Psoas muscle (tissue), 8 donors: ENCODE results near the gene DCPS. TPM values are rescaled to one million over a fixed set of nuclear protein-coding genes. Genes with fewer than 3 reads are reported as not detected.

Experiments used
- ATAC-seq, 4 donors: fragments of 200-7000 bp; cut with Tn5 transposase; one replicate each; pipeline ENCODE4 v1.9.1; 2020; ENCODE audit warnings: moderate library complexity in 3 of 4, mild to moderate bottlenecking in 2 of 4
- DNase-seq, 2 donors: peaks; one replicate each; pipeline ENCODE4 v3.0.0-alpha.2; 2020
- H3K27ac ChIP-seq: fragments of 200-600 bp; one replicate; pipeline ENCODE4 v1.8.0; 2022
- H3K27me3 ChIP-seq, 3 donors: fragments of 200-600 bp in 1 of 3; one replicate each; pipeline versions ENCODE4 v1.6.1 to v1.8.0; 2013 to 2022; ENCODE audit warnings: low read length in 2 of 3, mild to moderate bottlenecking in 2 of 3, moderate library complexity in 1 of 3; ENCODE audit not compliant: insufficient read depth in 3 of 3
- H3K36me3 ChIP-seq, 2 donors: fragments of 200-600 bp in 1 of 2; one replicate each; pipeline versions ENCODE4 v1.6.1 to v1.8.0; 2013 to 2022; ENCODE audit warnings: low read depth in 1 of 2, mild to moderate bottlenecking in 1 of 2, moderate library complexity in 1 of 2; ENCODE audit not compliant: insufficient read depth in 1 of 2
- H3K4me1 ChIP-seq: fragments of 200-600 bp; one replicate; pipeline ENCODE4 v1.8.0; 2022
- H3K4me3 ChIP-seq: fragments of 200-600 bp; one replicate; pipeline ENCODE4 v1.8.0; 2022; ENCODE audit warnings: mild to moderate bottlenecking
- H3K9me3 ChIP-seq: fragments of 200-600 bp; one replicate; pipeline ENCODE4 v1.8.0; 2022
- WGBS, 3 donors: extraction: QIAGEN DNeasy Blood & Tissue Kit; methylation state at CpG; one replicate each; pipeline versions ENCODE4 v1.1.6 to v1.1.7; 2013; 5-methylcytosine and 5-hydroxymethylcytosine counted together
- intact Hi-C, 2 donors: fragments of 100-400 bp; cut with DNase I; formaldehyde crosslinking; loops; one replicate each; pipeline versions ENCODE4 v1.11.0 to v1.14.2; 2022
- polyA plus RNA-seq, 3 donors: library from polyadenylated mRNA; stranded (reverse); fragments of 200-250 nt; gene quantifications; one replicate each; pipeline ENCODE4 v1.2.3, GENCODE V29; 2013
- total RNA-seq, 4 donors: library from RNA; stranded (reverse); fragmentation: NEBNext Ultra II Directional in 2 of 4; extraction: Animal tissue kit (Norgen Biotek cat#: 25700) in 2 of 4; gene quantifications; one replicate each; pipeline versions ENCODE4 v1.2.1 to v1.2.4, GENCODE V29; 2021 to 2023
- TF ChIP-seq, protein P1 (sequence below): fragments of 200-600 bp; IDR thresholded peaks from one replicate; pipeline ENCODE4 v1.8.0; 2022; ENCODE audit warnings: antibody characterized with exemption
- donor health status: healthy with polysubstance abuse.
- donor health status: DM: no; HTN: no; CAD: no; lungs with moderate emphysema.
- donor health status: Bipolar disorder and iron deficiency.
- donor health status: healthy.
- donor health status: DM: yes; HTN: yes; CAD: no.
- donor health status: DM: no; HTN: no; CAD: no.
- donor health status: DM: no; HTN: no; CAD: no.
- donor health status: DM: yes; HTN: yes; CAD: no.

The DCPS gene
- total and polyA plus RNA-seq, 7 donors = 11.8 to 20.5 (median 14.3) TPM

DNA sequence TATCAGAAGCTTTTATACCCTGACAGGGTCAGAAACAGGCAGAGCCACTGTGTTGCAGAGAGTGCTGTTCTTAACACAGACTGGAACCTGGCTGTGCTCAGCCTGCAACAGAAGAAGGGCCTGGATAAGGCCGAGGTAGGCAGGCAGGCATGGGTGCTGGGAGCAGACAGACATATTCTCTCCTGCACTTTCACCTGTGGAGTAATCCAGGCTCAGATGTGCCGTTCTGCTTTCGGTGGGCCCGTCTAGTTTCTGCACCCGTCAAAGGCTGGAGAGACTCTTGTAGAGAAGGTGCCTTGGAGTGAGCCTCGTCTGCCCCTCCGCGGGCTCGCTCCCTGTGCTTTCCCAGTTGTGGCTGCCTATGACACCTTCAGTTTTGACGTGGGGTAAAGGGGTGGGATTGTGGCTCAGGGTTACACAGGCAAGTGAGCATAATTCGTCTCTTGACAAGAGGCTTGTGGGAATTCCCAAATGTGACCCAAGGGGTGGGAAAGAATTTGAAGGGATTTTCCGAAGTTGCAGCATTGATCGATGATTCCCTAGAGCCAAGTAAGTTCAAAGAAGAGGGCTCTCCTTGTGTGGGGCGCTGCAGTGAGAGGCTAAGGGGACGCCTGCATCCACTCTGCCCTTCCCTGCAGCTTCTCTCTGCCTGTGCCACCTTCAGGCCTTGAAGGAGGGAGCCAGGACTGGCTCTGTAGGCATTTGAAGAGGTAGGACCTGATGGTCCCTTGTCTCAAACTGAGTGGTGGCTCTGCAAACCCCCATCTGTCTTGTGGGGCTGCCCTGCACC, 35.4 kb downstream of the DCPS start:
- no peaks in the 10 kb centered on the region for H3K27me3 ChIP-seq
- H3K4me3 ChIP-seq = no peak overlapping the region
- peaks cover 0 to 23% of the 10 kb centered on the region in 2 donors for H3K36me3 ChIP-seq
- intact Hi-C loops = no loop called here
- WGBS, 3 donors = 75 to 83% (median 82%) methylated on average over 15 of the region's 15 CpGs
- no peaks in the 10 kb centered on the region for H3K9me3 ChIP-seq
- TF ChIP-seq, protein P1, sequence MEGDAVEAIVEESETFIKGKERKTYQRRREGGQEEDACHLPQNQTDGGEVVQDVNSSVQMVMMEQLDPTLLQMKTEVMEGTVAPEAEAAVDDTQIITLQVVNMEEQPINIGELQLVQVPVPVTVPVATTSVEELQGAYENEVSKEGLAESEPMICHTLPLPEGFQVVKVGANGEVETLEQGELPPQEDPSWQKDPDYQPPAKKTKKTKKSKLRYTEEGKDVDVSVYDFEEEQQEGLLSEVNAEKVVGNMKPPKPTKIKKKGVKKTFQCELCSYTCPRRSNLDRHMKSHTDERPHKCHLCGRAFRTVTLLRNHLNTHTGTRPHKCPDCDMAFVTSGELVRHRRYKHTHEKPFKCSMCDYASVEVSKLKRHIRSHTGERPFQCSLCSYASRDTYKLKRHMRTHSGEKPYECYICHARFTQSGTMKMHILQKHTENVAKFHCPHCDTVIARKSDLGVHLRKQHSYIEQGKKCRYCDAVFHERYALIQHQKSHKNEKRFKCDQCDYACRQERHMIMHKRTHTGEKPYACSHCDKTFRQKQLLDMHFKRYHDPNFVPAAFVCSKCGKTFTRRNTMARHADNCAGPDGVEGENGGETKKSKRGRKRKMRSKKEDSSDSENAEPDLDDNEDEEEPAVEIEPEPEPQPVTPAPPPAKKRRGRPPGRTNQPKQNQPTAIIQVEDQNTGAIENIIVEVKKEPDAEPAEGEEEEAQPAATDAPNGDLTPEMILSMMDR = no peak
- DNase-seq (no peak), ATAC-seq (no peak)
- H3K27ac ChIP-seq = no peak overlapping the region
- peaks cover 38% of the 10 kb centered on the region for H3K4me1 ChIP-seq

DNA sequence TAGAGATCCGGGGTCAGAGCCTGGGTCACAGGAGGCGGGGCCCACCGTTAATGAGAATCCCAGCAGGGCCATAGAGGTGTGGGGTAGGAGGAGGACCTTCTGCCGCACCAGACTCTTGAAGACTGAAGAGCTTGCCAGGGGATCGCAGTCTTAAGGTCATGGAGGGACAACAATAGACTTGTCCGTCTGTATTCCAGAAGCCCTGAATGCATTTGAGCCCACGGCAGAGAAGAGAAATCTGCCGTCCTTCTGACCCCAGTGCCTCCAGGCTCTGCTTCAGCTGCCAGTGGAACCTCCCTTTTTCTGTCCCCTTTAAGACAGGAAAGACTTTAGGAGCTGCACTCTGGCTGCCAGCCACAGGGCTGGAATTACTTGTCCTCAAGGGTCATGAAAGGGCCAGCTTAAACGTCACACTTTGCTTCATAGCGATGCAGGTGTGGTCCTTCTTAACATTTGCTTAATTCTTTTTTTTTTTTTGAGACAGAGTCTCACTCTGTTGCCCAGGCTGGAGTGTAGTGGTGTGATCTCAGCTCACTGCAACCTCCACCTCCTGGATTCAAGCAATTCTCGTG, 36.1 kb downstream of the DCPS start:
- intact Hi-C loops = no loop called here
- TF ChIP-seq, protein P1 = no peak
- Histone ChIP-seq H3K27ac (peak overlapping the region; percentile 20), H3K4me1 (peaks cover 36% of the 10 kb centered on the region), H3K9me3 (no peaks in the 10 kb centered on the region), H3K4me3 (no peak overlapping the region), H3K36me3 (peaks cover 2 to 29% of the 10 kb centered on the region in 2 donors), H3K27me3 (no peaks in the 10 kb centered on the region)
- peak; percentile 20 to 84 (median 58) for ATAC-seq
- 35 to 57% (median 54%) methylated on average over 11 of the region's 11 CpGs for WGBS, 3 donors
- peak; percentile 80 to 91 for DNase-seq

DNA sequence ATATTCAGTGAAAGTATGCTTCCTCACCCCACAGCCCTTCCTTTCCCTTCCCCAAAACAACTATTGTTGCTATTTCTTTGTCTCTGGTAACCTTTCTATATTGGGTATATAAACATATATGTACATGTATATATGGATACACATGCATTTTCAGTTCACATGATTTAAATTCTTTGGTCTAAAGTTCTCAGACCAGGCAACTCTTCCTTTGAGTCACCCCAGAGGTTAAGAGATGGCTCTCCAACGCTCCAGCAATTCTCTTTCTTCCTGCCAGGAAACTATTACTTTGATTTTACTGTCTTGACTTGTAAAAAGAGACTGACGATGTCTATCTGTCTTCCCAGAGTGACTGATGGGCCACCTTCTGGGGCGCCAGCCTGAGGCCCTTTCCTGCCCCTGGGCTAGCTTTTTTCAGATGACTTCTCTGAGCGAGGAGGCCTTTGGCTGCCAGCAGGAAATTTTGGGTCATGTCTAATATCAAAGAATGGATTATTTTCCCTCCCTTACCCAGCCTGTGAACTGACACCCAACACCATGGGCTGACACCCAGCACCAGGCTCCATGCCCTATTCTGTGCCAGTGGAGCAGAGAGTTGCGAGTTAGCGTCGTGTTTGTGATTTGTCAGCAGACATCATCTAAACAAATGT, 37.2 kb downstream of the DCPS start:
- H3K9me3 ChIP-seq = no peaks in the 10 kb centered on the region
- H3K4me3 ChIP-seq = no peak overlapping the region
- TF ChIP-seq, protein P1 = no peak
- peak in 3 of 4 donors; percentile 42 to 53 (median 48) for ATAC-seq
- H3K36me3 ChIP-seq = peaks cover 2 to 38% of the 10 kb centered on the region in 2 donors
- intact Hi-C loops = no loop called here
- H3K27ac ChIP-seq = peak overlapping the region; percentile 20
- DNase-seq = peak in 1 of 2 donors; percentile 34
- H3K4me1 ChIP-seq = peaks cover 30% of the 10 kb centered on the region
- H3K27me3 ChIP-seq = no peaks in the 10 kb centered on the region
- WGBS, 3 donors = 34 to 58% (median 35%) methylated on average over 7 of the region's 7 CpGs

DNA sequence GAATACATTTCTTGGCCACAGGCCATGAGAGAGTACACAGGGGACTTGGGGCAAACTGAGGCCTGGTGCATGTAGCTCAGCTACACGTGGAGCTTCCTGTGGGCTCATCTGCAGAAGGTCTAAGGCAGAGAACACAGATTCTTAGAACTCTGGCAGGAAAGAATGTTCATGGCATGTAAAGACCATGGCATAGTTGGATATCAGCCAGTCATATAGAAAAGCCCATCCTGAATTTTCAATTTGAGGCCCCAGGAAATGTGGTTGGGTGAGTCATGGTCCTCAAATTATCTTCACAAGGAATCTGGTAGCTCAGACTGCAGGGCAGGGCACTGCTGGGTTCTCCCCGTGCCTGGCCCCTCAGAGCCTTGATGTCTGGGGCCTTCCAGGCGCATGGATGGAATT, 37.9 kb downstream of the DCPS start:
- Histone ChIP-seq H3K4me3 (no peak overlapping the region), H3K4me1 (peaks cover 30% of the 10 kb centered on the region), H3K36me3 (peaks cover 2 to 38% of the 10 kb centered on the region in 2 donors), H3K27me3 (no peaks in the 10 kb centered on the region), H3K9me3 (no peaks in the 10 kb centered on the region), H3K27ac (peak overlapping the region; percentile 2)
- WGBS, 3 donors = 52 to 84% (median 60%) methylated on average over 3 of the region's 3 CpGs
- TF ChIP-seq, protein P1 = no peak
- peak in 1 of 2 donors; percentile 8 for DNase-seq
- intact Hi-C loops = no loop called here
- ATAC-seq = no peak
